H1 (cell line): ENCODE data around the gene KLHL18. TPM values are rescaled to one million over a fixed set of nuclear protein-coding genes. Genes with fewer than 3 reads are reported as not detected.

Source experiments
- CTCF ChIA-PET: fragments of 300-600 bp; sonication (Branson Sonifier 250); formaldehyde crosslinking; loops from one replicate; lab custom pipeline; 2021; ENCODE audit not compliant: partially characterized antibody; lab: Charles Lee
- POLR2A ChIA-PET: fragments of 300-600 bp; sonication (Branson Sonifier 250); formaldehyde crosslinking; loops from one replicate; lab custom pipeline; 2021; ENCODE audit warnings: inconsistent platforms; ENCODE audit not compliant: partially characterized antibody; lab: Charles Lee
- DNase-seq, 2 experiments: peaks; one replicate each; pipeline versions ENCODE4 v3.0.0 to v3.0.0-alpha.2; 2010 to 2022; ENCODE audit warnings: low spot score in 2 of 2, low read depth in 1 of 2, mixed read lengths in 1 of 2
- FAIRE-seq: peaks from 2 replicates; lab custom pipeline; 2011; peaks lifted over from hg19 to GRCh38; lab: Jason Lieb, UNC
- H2AFZ ChIP-seq: 2 replicates; pipeline ENCODE4 v1.8.1; 2012; ENCODE audit warnings: low read length, inconsistent platforms
- H2AK5ac ChIP-seq: 2 replicates; pipeline ENCODE4 v1.6.1; 2013; ENCODE audit warnings: low read depth, low read length
- H2BK120ac ChIP-seq: replicated peaks from 2 replicates; pipeline ENCODE3; 2013; ENCODE audit warnings: low read depth, low read length, inconsistent platforms
- H2BK12ac ChIP-seq: 2 replicates; pipeline ENCODE4 v1.6.1; 2013; ENCODE audit warnings: low read depth, low read length
- H2BK15ac ChIP-seq: 2 replicates; pipeline ENCODE4 v1.6.1; 2013; ENCODE audit warnings: low read length
- H2BK20ac ChIP-seq: 2 replicates; pipeline ENCODE4 v1.6.1; 2013; ENCODE audit warnings: low read length
- H2BK5ac ChIP-seq: 2 replicates; pipeline ENCODE4 v1.6.1; 2013; ENCODE audit warnings: low read depth, low read length
- H3K14ac ChIP-seq: 2 replicates; pipeline ENCODE4 v1.6.1; 2013; ENCODE audit warnings: inconsistent platforms; ENCODE audit not compliant: insufficient read length
- H3K18ac ChIP-seq: 2 replicates; pipeline ENCODE4 v1.6.1; 2013; ENCODE audit warnings: low read length; ENCODE audit errors: extremely low read depth
- H3K23ac ChIP-seq: 2 replicates; pipeline ENCODE4 v1.6.1; 2013; ENCODE audit warnings: inconsistent platforms; ENCODE audit not compliant: insufficient read length
- H3K23me2 ChIP-seq: 2 replicates; pipeline ENCODE4 v1.6.1; 2013; ENCODE audit warnings: low read depth, low read length
- H3K27ac ChIP-seq: 2 replicates; pipeline ENCODE4 v1.6.1; 2011; ENCODE audit warnings: low read depth, low read length, inconsistent platforms
- H3K27me3 ChIP-seq, 4 experiments: replicated peaks in 1 of 4; 1 replicate in 1 of 4; 2 replicates in 3 of 4; pipeline versions ENCODE4 v1.6.1 to v1.8.1; 2011 to 2013; ENCODE audit warnings: low read length in 3 of 4, mild to moderate bottlenecking in 3 of 4, inconsistent platforms in 2 of 4, mixed read lengths in 2 of 4, moderate library complexity in 1 of 4; ENCODE audit not compliant: control insufficient read depth in 3 of 4, insufficient read depth in 3 of 4; ENCODE audit errors: extremely low read depth in 1 of 4
- H3K36me3 ChIP-seq, 4 experiments: 2 replicates each; pipeline versions ENCODE4 v1.6.1 to v1.8.1; 2011 to 2013; ENCODE audit warnings: mild to moderate bottlenecking in 4 of 4, low read length in 3 of 4, moderate library complexity in 2 of 4, control low read depth in 1 of 4, inconsistent platforms in 1 of 4; ENCODE audit not compliant: insufficient read depth in 4 of 4, control insufficient read depth in 2 of 4
- H3K4ac ChIP-seq: replicated peaks from 2 replicates; pipeline ENCODE3; 2013; ENCODE audit warnings: low read length, low read depth, mixed read lengths, inconsistent platforms; ENCODE audit not compliant: insufficient read length
- H3K4me1 ChIP-seq, 4 experiments: replicated peaks in 1 of 4; 1 replicate in 1 of 4; 2 replicates in 3 of 4; pipeline versions ENCODE4 v1.6.1 to v1.8.1; 2011 to 2013; ENCODE audit warnings: low read length in 3 of 4, inconsistent platforms in 2 of 4, mixed read lengths in 1 of 4; ENCODE audit not compliant: insufficient read depth in 4 of 4, control insufficient read depth in 3 of 4
- H3K4me2 ChIP-seq, 2 experiments: 2 replicates each; pipeline versions ENCODE4 v1.6.1 to v1.8.1; 2011 to 2013; ENCODE audit warnings: low read depth in 2 of 2, low read length in 2 of 2, control low read depth in 1 of 2, inconsistent platforms in 1 of 2, mild to moderate bottlenecking in 1 of 2; ENCODE audit not compliant: insufficient read depth in 1 of 2
- H3K4me3 ChIP-seq, 4 experiments: fragments of 200-600, 300-600 bp in 1 of 4; sonication (generic), shearing (Covaris generic), sonication (Bioruptor Twin) in 1 of 4; 2 replicates each; pipeline versions ENCODE4 v1.5.1 to v1.8.1; 2011 to 2016; ENCODE audit warnings: low read length in 4 of 4, low read depth in 3 of 4, control low read depth in 2 of 4, inconsistent platforms in 2 of 4, mild to moderate bottlenecking in 2 of 4, mixed read lengths in 1 of 4, moderate library complexity in 1 of 4; ENCODE audit not compliant: insufficient read depth in 2 of 4; ENCODE audit errors: extremely low read depth in 1 of 4
- H3K56ac ChIP-seq: replicated peaks from 2 replicates; pipeline ENCODE3; 2013; ENCODE audit warnings: low read depth, mild to moderate bottlenecking, mixed read lengths, low read length, inconsistent platforms; ENCODE audit not compliant: insufficient read length
- H3K79me1 ChIP-seq: 2 replicates; pipeline ENCODE4 v1.6.1; 2013; ENCODE audit warnings: low read depth, low read length, control low read depth
- H3K79me2 ChIP-seq, 2 experiments: 2 replicates each; pipeline versions ENCODE4 v1.6.1 to v1.8.1; 2012 to 2013; ENCODE audit warnings: low read length in 2 of 2, mild to moderate bottlenecking in 2 of 2, inconsistent platforms in 1 of 2; ENCODE audit not compliant: insufficient read depth in 2 of 2, control insufficient read depth in 1 of 2
- H3K9ac ChIP-seq, 4 experiments: replicated peaks in 1 of 4; 1 replicate in 1 of 4; 2 replicates in 3 of 4; pipeline versions ENCODE4 v1.6.1 to v1.8.1; 2011 to 2013; ENCODE audit warnings: low read depth in 3 of 4, low read length in 3 of 4, control low read depth in 2 of 4, mild to moderate bottlenecking in 2 of 4, moderate library complexity in 2 of 4, inconsistent platforms in 1 of 4; ENCODE audit errors: extremely low read depth in 1 of 4
- H3K9me3 ChIP-seq, 2 experiments: 2 replicates each; pipeline versions ENCODE4 v1.6.1 to v1.8.1; 2012 to 2013; ENCODE audit warnings: mild to moderate bottlenecking in 2 of 2, moderate library complexity in 2 of 2, control low read depth in 1 of 2, inconsistent platforms in 1 of 2, low read depth in 1 of 2, low read length in 1 of 2, mixed read lengths in 1 of 2; ENCODE audit not compliant: insufficient read depth in 2 of 2
- H4K20me1 ChIP-seq, 2 experiments: replicated peaks in 1 of 2; 2 replicates each; pipeline versions ENCODE3 to v1.8.1; 2011 to 2013; ENCODE audit warnings: inconsistent platforms in 2 of 2, low read length in 2 of 2, mild to moderate bottlenecking in 1 of 2; ENCODE audit not compliant: insufficient read depth in 2 of 2, control insufficient read depth in 1 of 2
- H4K5ac ChIP-seq: 2 replicates; pipeline ENCODE4 v1.6.1; 2013; ENCODE audit warnings: low read length, low read depth, mixed read lengths, inconsistent platforms; ENCODE audit not compliant: insufficient read length
- H4K8ac ChIP-seq: 2 replicates; pipeline ENCODE4 v1.8.0; 2013; ENCODE audit warnings: mild to moderate bottlenecking, moderate library complexity, low read length, inconsistent platforms; ENCODE audit not compliant: insufficient read depth; ENCODE audit errors: extremely low read depth
- H4K91ac ChIP-seq: replicated peaks from 2 replicates; pipeline ENCODE3; 2013; ENCODE audit warnings: low read length, mixed read lengths, inconsistent platforms; ENCODE audit not compliant: insufficient read length
- CEBPB ChIP-seq: IDR thresholded peaks from 2 replicates; pipeline ENCODE4 v1.6.1; 2012; ENCODE audit warnings: low read depth, low read length
- CTBP2 ChIP-seq: IDR thresholded peaks from 2 replicates; pipeline ENCODE4 v1.7.0; 2011; ENCODE audit warnings: borderline replicate concordance, mild to moderate bottlenecking, moderate library complexity, mixed read lengths, low read length; ENCODE audit not compliant: insufficient read depth, insufficient read length
- JUN ChIP-seq: IDR thresholded peaks from 2 replicates; pipeline ENCODE4 v1.6.1; 2011; ENCODE audit warnings: low read depth, mild to moderate bottlenecking, improper control_type of control experiment, low read length
- MAFK ChIP-seq: IDR thresholded peaks from 2 replicates; pipeline ENCODE4 v1.6.1; 2012; ENCODE audit warnings: low read depth, mild to moderate bottlenecking, improper control_type of control experiment, low read length
- POLR2AphosphoS5 ChIP-seq: IDR thresholded peaks from 2 replicates; pipeline ENCODE4 v1.6.1; 2011; ENCODE audit warnings: low read depth, low read length
- RAD21 ChIP-seq, 2 experiments: IDR thresholded peaks in 1 of 2; conservative IDR thresholded peaks in 1 of 2; 2 replicates each; pipeline ENCODE4 v1.6.1; 2011; ENCODE audit warnings: low read depth in 2 of 2, low read length in 2 of 2, improper control_type of control experiment in 1 of 2, inconsistent platforms in 1 of 2, mild to moderate bottlenecking in 1 of 2, moderate library complexity in 1 of 2
- RBBP5 ChIP-seq: IDR thresholded peaks from 2 replicates; pipeline ENCODE4 v1.7.1; 2012; ENCODE audit warnings: low read depth, mild to moderate bottlenecking, inconsistent platforms, low read length, moderate library complexity, borderline replicate concordance
- SIN3A ChIP-seq, 2 experiments: IDR thresholded peaks in 1 of 2; conservative IDR thresholded peaks in 1 of 2; 2 replicates each; pipeline ENCODE4 v1.6.1; 2011 to 2012; ENCODE audit warnings: low read length in 2 of 2, improper control_type of control experiment in 1 of 2, low read depth in 1 of 2, mild to moderate bottlenecking in 1 of 2
- SIRT6 ChIP-seq: IDR thresholded peaks from one replicate; pipeline ENCODE4 v1.7.1; 2012; ENCODE audit warnings: low read length, inconsistent platforms
- TBP ChIP-seq: IDR thresholded peaks from 2 replicates; pipeline ENCODE4 v1.6.1; 2011; ENCODE audit warnings: low read depth, low read length, improper control_type of control experiment
- WGBS, 2 experiments: shearing (Covaris generic) in 1 of 2; methylation state at CpG; one replicate each; pipeline versions ENCODE4 v1.1.6 to v1.1.7; 2013 to 2015; ENCODE audit warnings: low lambda C conversion rate in 2 of 2, mixed read lengths in 2 of 2, inconsistent platforms in 1 of 2, low coverage in 1 of 2, missing lambda C conversion rate in 1 of 2; ENCODE audit not compliant: insufficient replicate concordance in 2 of 2, insufficient coverage in 1 of 2, insufficient read length in 1 of 2; ENCODE audit errors: extremely low coverage in 1 of 2, missing lambda C conversion rate in 1 of 2; 5-methylcytosine and 5-hydroxymethylcytosine counted together
- polyA plus RNA-seq, 7 experiments: library from polyadenylated mRNA; depleted of rRNA in 3 of 7; stranded (reverse) in 5 of 7; unstranded in 2 of 7; fragments of >200 nt in 5 of 7; fragments of 200-250 nt in 2 of 7; gene quantifications; 1 replicate in 5 of 7; 2 replicates in 1 of 7; 4 replicates in 1 of 7; pipeline versions ENCODE4 v1.2.1 to v1.2.3, GENCODE V29; 2011 to 2013; ENCODE audit warnings: missing spikeins in 2 of 7, mixed read lengths in 2 of 7
- total RNA-seq: library from RNA; stranded (reverse); fragmentation: NEBNext Ultra II Directional; extraction: Animal tissue kit (Norgen Biotek cat#: 25700); gene quantifications from 2 replicates; pipeline ENCODE4 v1.2.1, GENCODE V29; 2021

The KLHL18 gene
- total and polyA plus RNA-seq, 2 of the 8 experiments (the other 6 are each of a cell fraction or from before 2014, with no cell fraction given) = 19.9 to 31.7 TPM

- ChIA-PET POLR2A (interaction anchor here (3.0 kb wide), 1 partner anchor 11 kb away, joined by 22 read pairs; the partner anchor contains the start of genes KIF9 and KLHL18), CTCF (interaction anchor here (0.7 to 1.6 kb wide), 4 partner anchors 10 to 77 kb away, joined by 3 to 4 read pairs (median 4); no protein-coding TSS in a partner anchor)
- Histone ChIP-seq H4K91ac (no peak overlapping the region), H2AFZ (no peak overlapping the region), H3K4me1 (no peaks in the 10 kb centered on the region; a peak in 1 of 7 replicates), H3K56ac (no peak overlapping the region), H3K27ac (no peak overlapping the region), H3K14ac (no peak overlapping the region), H2BK5ac (no peak overlapping the region), H3K79me1 (peaks cover 2% of the 10 kb centered on the region), H3K36me3 (peaks cover 0 to 5% (median 0%) of the 10 kb centered on the region in 4 experiments; a peak in 2 of 8 replicates), H2BK20ac (no peak overlapping the region), H4K5ac (no peak overlapping the region), H2BK15ac (no peak overlapping the region), H4K20me1 (peaks cover 10 to 14% of the 10 kb centered on the region in 2 experiments), H3K9me3 (no peaks in the 10 kb centered on the region), H3K27me3 (no peaks in the 10 kb centered on the region), H3K4me2 (no peak overlapping the region), H3K79me2 (peaks cover 0 to 83% of the 10 kb centered on the region in 2 experiments; a peak in 2 of 4 replicates), H3K4ac (no peak overlapping the region), H3K4me3 (no peak overlapping the region), H3K23ac (no peak overlapping the region), H3K18ac (no peak overlapping the region), H3K23me2 (no peaks in the 10 kb centered on the region), H3K9ac (no peak overlapping the region), H2AK5ac (no peak overlapping the region), H2BK12ac (no peak overlapping the region), H2BK120ac (no peak overlapping the region), H4K8ac (peak overlapping the region; percentile 7; the same call in 1 of the 2 replicates)
- no peak for FAIRE-seq
- no peak for DNase-seq
- TF ChIP-seq TBP = no peak
- no peak for TF ChIP-seq JUN
- no peak for TF ChIP-seq MAFK
- no peak for TF ChIP-seq RBBP5
- no peak for TF ChIP-seq SIRT6
- TF ChIP-seq CTBP2 = no peak
- no peak for TF ChIP-seq RAD21 (IDR thresholded peaks at IDR 0.05 in 1 of 2, conservative IDR thresholded peaks at IDR 0.05 in 1 of 2; ENCODE audit: low read depth in 2 of 2, low read length in 2 of 2)
- TF ChIP-seq POLR2AphosphoS5 = no peak
- TF ChIP-seq SIN3A (conservative IDR thresholded peaks at IDR 0.05 in 1 of 2, IDR thresholded peaks at IDR 0.05 in 1 of 2; ENCODE audit: low read depth in 1 of 2, low read length in 2 of 2) = no peak
- TF ChIP-seq CEBPB = no peak
- 81% methylated on average over 3 of the region's 3 CpGs; no CpG with 5 or more reads in 1 of the 2 experiments for WGBS, 2 experiments
These were observed 11.6 kb downstream of the KLHL18 start for GRCh38 chr3:47294392-47294791.
